ENCODE measurements around the gene MYO1B.

MYO1B gene

GRCh38 chr2:191415858-191416257, 170.7 kb downstream of the MYO1B start:
- Histone ChIP-seq H3K4me3 (ENCODE audit: low read depth in 1 of 2, low read length in 2 of 2) (no peak overlapping the region), H3K9me3 (ENCODE audit: control insufficient read depth in 1 of 2, low read length in 2 of 2) (no peaks in the 10 kb centered on the region), H3K27me3 (ENCODE audit: low read depth, low read length) (no peaks in the 10 kb centered on the region), H3K36me3 (ENCODE audit: control insufficient read depth in 1 of 2, insufficient read depth in 2 of 2, low read length in 2 of 2) (no peaks in the 10 kb centered on the region), H3K27ac (ENCODE audit: low read length) (no peak overlapping the region), H3K4me1 (ENCODE audit: control insufficient read depth in 1 of 2, insufficient read depth in 2 of 2, low read length in 2 of 2) (no peaks in the 10 kb centered on the region)

GRCh38 chr2:191417746-191418145, 172.5 kb downstream of the MYO1B start:
- no peak overlapping the region for H3K4me3 ChIP-seq (ENCODE audit: low read depth in 1 of 2, low read length in 2 of 2)
- H3K27me3 ChIP-seq (ENCODE audit: low read depth, low read length), result no peaks in the 10 kb centered on the region
- H3K27ac ChIP-seq (ENCODE audit: low read length), result peak overlapping the region; percentile 41
- no peaks in the 10 kb centered on the region for H3K9me3 ChIP-seq (ENCODE audit: control insufficient read depth in 1 of 2, low read length in 2 of 2)
- no peaks in the 10 kb centered on the region for H3K36me3 ChIP-seq (ENCODE audit: control insufficient read depth in 1 of 2, insufficient read depth in 2 of 2, low read length in 2 of 2)
- no peaks in the 10 kb centered on the region for H3K4me1 ChIP-seq (ENCODE audit: control insufficient read depth in 1 of 2, insufficient read depth in 2 of 2, low read length in 2 of 2)

- H3K9me3 ChIP-seq (ENCODE audit: control insufficient read depth in 1 of 2, low read length in 2 of 2), result no peaks in the 10 kb centered on the region
- H3K4me1 ChIP-seq (ENCODE audit: control insufficient read depth in 1 of 2, insufficient read depth in 2 of 2, low read length in 2 of 2), result no peaks in the 10 kb centered on the region
- H3K36me3 ChIP-seq (ENCODE audit: control insufficient read depth in 1 of 2, insufficient read depth in 2 of 2, low read length in 2 of 2), result no peaks in the 10 kb centered on the region
- no peaks in the 10 kb centered on the region for H3K27me3 ChIP-seq (ENCODE audit: low read depth, low read length)
- H3K4me3 ChIP-seq (ENCODE audit: low read depth in 1 of 2, low read length in 2 of 2), result no peak overlapping the region
- H3K27ac ChIP-seq (ENCODE audit: low read length), result no peak overlapping the region
Measured at GRCh38 chr2:191421950-191422349, 176.7 kb downstream of the MYO1B start.

DNA sequence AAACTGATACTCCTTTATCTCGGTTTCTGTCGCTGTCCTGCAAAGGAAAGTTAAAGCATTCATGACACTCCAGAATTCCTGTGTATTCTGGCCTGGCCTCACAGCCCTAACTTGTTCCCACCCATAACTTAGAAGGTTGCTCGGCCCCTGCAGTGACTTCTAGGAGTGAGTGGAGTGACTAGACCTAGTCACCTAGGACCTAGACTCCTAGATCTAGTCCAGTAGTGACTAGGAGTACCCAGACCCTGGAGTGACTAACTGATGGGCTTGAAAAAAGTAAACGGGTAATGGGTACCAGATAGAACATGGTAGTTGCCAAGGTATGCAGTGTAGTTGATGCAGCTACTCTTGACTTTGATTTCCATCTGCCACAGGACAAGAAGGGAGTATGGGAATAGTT, 181.8 kb downstream of the MYO1B start:
- Histone ChIP-seq H3K4me1 (ENCODE audit: control insufficient read depth in 1 of 2, insufficient read depth in 2 of 2, low read length in 2 of 2) (no peaks in the 10 kb centered on the region), H3K27ac (ENCODE audit: low read length) (no peak overlapping the region), H3K4me3 (ENCODE audit: low read depth in 1 of 2, low read length in 2 of 2) (no peak overlapping the region), H3K36me3 (ENCODE audit: control insufficient read depth in 1 of 2, insufficient read depth in 2 of 2, low read length in 2 of 2) (no peaks in the 10 kb centered on the region), H3K27me3 (ENCODE audit: low read depth, low read length) (no peaks in the 10 kb centered on the region), H3K9me3 (ENCODE audit: control insufficient read depth in 1 of 2, low read length in 2 of 2) (no peaks in the 10 kb centered on the region)

DNA sequence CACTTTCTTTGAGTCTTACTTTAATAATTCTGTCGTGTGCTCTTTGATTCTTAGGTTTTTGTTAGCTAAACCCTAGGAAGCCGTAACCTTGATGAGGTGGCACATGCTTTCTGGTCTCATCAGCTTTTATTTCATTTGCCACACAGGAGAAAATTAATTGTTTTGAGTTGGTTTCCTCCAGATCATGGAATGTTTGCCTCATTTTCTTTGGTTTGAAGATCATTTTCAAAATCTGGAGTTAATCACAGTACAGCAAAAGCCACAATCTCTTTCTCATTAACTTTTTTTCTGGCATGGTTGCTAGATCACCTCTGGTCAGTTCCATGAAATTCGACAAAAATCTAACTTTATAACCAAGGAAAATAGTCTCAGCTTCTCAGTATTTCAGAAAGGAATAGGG, 182.9 kb downstream of the MYO1B start:
- Histone ChIP-seq H3K36me3 (ENCODE audit: control insufficient read depth in 1 of 2, insufficient read depth in 2 of 2, low read length in 2 of 2) (no peaks in the 10 kb centered on the region), H3K9me3 (ENCODE audit: control insufficient read depth in 1 of 2, low read length in 2 of 2) (no peaks in the 10 kb centered on the region), H3K27ac (ENCODE audit: low read length) (no peak overlapping the region), H3K4me3 (ENCODE audit: low read depth in 1 of 2, low read length in 2 of 2) (no peak overlapping the region), H3K4me1 (ENCODE audit: control insufficient read depth in 1 of 2, insufficient read depth in 2 of 2, low read length in 2 of 2) (no peaks in the 10 kb centered on the region), H3K27me3 (ENCODE audit: low read depth, low read length) (no peaks in the 10 kb centered on the region)

GRCh38 chr2:191430476-191430875, 185.3 kb downstream of the MYO1B start:
- H3K4me1 ChIP-seq (ENCODE audit: control insufficient read depth in 1 of 2, insufficient read depth in 2 of 2, low read length in 2 of 2), result no peaks in the 10 kb centered on the region
- H3K36me3 ChIP-seq (ENCODE audit: control insufficient read depth in 1 of 2, insufficient read depth in 2 of 2, low read length in 2 of 2), result no peaks in the 10 kb centered on the region
- H3K4me3 ChIP-seq (ENCODE audit: low read depth in 1 of 2, low read length in 2 of 2), result no peak overlapping the region

DNA sequence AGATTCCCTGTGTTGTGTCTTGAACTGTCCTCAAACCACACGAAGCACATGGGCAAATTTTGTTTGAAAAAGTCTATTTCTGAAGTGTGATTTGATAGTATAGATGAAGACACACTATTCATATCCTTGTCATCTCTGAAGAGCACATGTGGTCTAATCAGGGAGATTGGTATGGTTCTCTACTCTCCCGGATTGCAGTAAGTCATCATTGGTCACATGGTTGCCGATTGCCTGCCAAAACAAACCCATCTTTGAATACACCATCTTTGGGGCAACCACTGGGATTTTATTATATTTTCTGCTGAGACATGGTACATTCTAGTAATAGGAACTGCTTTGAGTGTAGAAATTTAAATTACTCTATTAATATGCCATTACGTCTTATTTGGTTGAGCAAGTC, 186.9 kb downstream of the MYO1B start:
- Histone ChIP-seq H3K27me3 (ENCODE audit: low read depth, low read length) (no peaks in the 10 kb centered on the region), H3K9me3 (ENCODE audit: control insufficient read depth in 1 of 2, low read length in 2 of 2) (no peaks in the 10 kb centered on the region), H3K27ac (ENCODE audit: low read length) (no peak overlapping the region), H3K36me3 (ENCODE audit: control insufficient read depth in 1 of 2, insufficient read depth in 2 of 2, low read length in 2 of 2) (no peaks in the 10 kb centered on the region), H3K4me1 (ENCODE audit: control insufficient read depth in 1 of 2, insufficient read depth in 2 of 2, low read length in 2 of 2) (no peaks in the 10 kb centered on the region), H3K4me3 (ENCODE audit: low read depth in 1 of 2, low read length in 2 of 2) (no peak overlapping the region)

More at GRCh38 chr2:191430476-191430875, 185.3 kb downstream of the MYO1B start:
- H3K27ac ChIP-seq (ENCODE audit: low read length), result no peak overlapping the region
- no peaks in the 10 kb centered on the region for H3K9me3 ChIP-seq (ENCODE audit: control insufficient read depth in 1 of 2, low read length in 2 of 2)
- H3K27me3 ChIP-seq (ENCODE audit: low read depth, low read length), result no peaks in the 10 kb centered on the region

- Histone ChIP-seq H3K9me3 (ENCODE audit: control insufficient read depth in 1 of 2, low read length in 2 of 2) (no peaks in the 10 kb centered on the region), H3K4me1 (ENCODE audit: control insufficient read depth in 1 of 2, insufficient read depth in 2 of 2, low read length in 2 of 2) (no peaks in the 10 kb centered on the region), H3K27me3 (ENCODE audit: low read depth, low read length) (no peaks in the 10 kb centered on the region), H3K4me3 (ENCODE audit: low read depth in 1 of 2, low read length in 2 of 2) (no peak overlapping the region), H3K36me3 (ENCODE audit: control insufficient read depth in 1 of 2, insufficient read depth in 2 of 2, low read length in 2 of 2) (no peaks in the 10 kb centered on the region), H3K27ac (ENCODE audit: low read length) (no peak overlapping the region)
Measured at GRCh38 chr2:191434072-191434471, 188.9 kb downstream of the MYO1B start.

DNA sequence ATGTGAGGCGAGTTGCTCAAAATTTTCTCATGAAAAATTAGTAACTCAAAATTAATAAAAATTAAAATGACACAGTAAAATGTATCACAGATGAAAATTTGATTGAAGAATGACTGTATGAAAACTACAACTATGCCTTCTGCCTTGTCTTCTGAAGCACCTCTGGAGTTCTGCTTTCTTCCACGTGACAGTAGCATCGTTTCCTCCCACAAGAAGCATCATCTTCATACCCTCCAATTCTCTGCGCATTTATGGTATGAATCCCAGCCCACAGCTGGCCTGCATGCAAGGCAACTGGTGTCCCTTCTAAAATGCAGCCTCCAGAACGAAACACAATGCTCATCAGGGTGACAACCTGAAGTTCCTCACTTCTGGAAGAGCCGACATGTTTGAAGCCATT, 189.9 kb downstream of the MYO1B start:
- H3K4me1 ChIP-seq (ENCODE audit: control insufficient read depth in 1 of 2, insufficient read depth in 2 of 2, low read length in 2 of 2), result no peaks in the 10 kb centered on the region
- no peaks in the 10 kb centered on the region for H3K36me3 ChIP-seq (ENCODE audit: control insufficient read depth in 1 of 2, insufficient read depth in 2 of 2, low read length in 2 of 2)
- no peak overlapping the region for H3K4me3 ChIP-seq (ENCODE audit: low read depth in 1 of 2, low read length in 2 of 2)
- H3K27ac ChIP-seq (ENCODE audit: low read length), result no peak overlapping the region
- H3K27me3 ChIP-seq (ENCODE audit: low read depth, low read length), result no peaks in the 10 kb centered on the region
- no peaks in the 10 kb centered on the region for H3K9me3 ChIP-seq (ENCODE audit: control insufficient read depth in 1 of 2, low read length in 2 of 2)

GRCh38 chr2:191436368-191437055, 191.3 kb downstream of the MYO1B start:
- Histone ChIP-seq H3K36me3 (ENCODE audit: control insufficient read depth in 1 of 2, insufficient read depth in 2 of 2, low read length in 2 of 2) (no peaks in the 10 kb centered on the region), H3K27ac (ENCODE audit: low read length) (no peak overlapping the region), H3K9me3 (ENCODE audit: control insufficient read depth in 1 of 2, low read length in 2 of 2) (no peaks in the 10 kb centered on the region), H3K4me3 (ENCODE audit: low read depth in 1 of 2, low read length in 2 of 2) (no peak overlapping the region), H3K27me3 (ENCODE audit: low read depth, low read length) (no peaks in the 10 kb centered on the region), H3K4me1 (ENCODE audit: control insufficient read depth in 1 of 2, insufficient read depth in 2 of 2, low read length in 2 of 2) (no peaks in the 10 kb centered on the region)

DNA sequence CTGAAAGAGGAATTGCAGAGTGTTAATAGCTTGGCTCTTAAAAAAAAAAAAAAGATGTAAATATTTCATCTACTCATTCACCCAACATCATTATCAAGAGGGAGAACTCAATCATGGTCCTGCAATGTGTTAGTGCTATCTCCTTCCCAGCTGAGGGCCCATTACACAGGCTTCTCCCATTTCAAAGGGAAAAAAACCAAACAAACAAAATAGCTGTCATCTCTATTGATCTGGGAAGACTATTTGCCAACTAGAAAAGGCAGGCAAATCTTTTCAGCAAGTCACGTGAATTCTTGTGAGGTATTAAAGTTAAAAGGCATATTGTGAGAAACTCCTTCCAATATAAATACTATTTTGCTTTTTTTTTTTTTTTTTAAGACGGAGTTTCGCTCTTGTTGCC, 194.3 kb downstream of the MYO1B start:
- H3K27ac ChIP-seq (ENCODE audit: low read length), result no peak overlapping the region
- H3K9me3 ChIP-seq (ENCODE audit: control insufficient read depth in 1 of 2, low read length in 2 of 2), result no peaks in the 10 kb centered on the region
- H3K36me3 ChIP-seq (ENCODE audit: control insufficient read depth in 1 of 2, insufficient read depth in 2 of 2, low read length in 2 of 2), result no peaks in the 10 kb centered on the region
- no peaks in the 10 kb centered on the region for H3K27me3 ChIP-seq (ENCODE audit: low read depth, low read length)
- H3K4me1 ChIP-seq (ENCODE audit: control insufficient read depth in 1 of 2, insufficient read depth in 2 of 2, low read length in 2 of 2), result no peaks in the 10 kb centered on the region
- no peak overlapping the region for H3K4me3 ChIP-seq (ENCODE audit: low read depth in 1 of 2, low read length in 2 of 2)

GRCh38 chr2:191441496-191442214, 196.5 kb downstream of the MYO1B start:
- Histone ChIP-seq H3K27ac (ENCODE audit: low read length) (no peak overlapping the region), H3K9me3 (ENCODE audit: control insufficient read depth in 1 of 2, low read length in 2 of 2) (no peaks in the 10 kb centered on the region), H3K27me3 (ENCODE audit: low read depth, low read length) (no peaks in the 10 kb centered on the region), H3K4me1 (ENCODE audit: control insufficient read depth in 1 of 2, insufficient read depth in 2 of 2, low read length in 2 of 2) (no peaks in the 10 kb centered on the region), H3K36me3 (ENCODE audit: control insufficient read depth in 1 of 2, insufficient read depth in 2 of 2, low read length in 2 of 2) (no peaks in the 10 kb centered on the region), H3K4me3 (ENCODE audit: low read depth in 1 of 2, low read length in 2 of 2) (no peak overlapping the region)

Data from muscle layer of duodenum (tissue), 2 donors.